AG09309 (cell line): Measurements from ENCODE around the gene UBALD2.

Experiments used
- DNase-seq: peaks from one replicate; pipeline ENCODE4 v3.0.0-alpha.2; 2010; ENCODE audit warnings: low read depth
- H3K4me3 ChIP-seq: 2 replicates; pipeline ENCODE4 v1.5.1; 2011; ENCODE audit warnings: mild to moderate bottlenecking, low read depth, low read length, moderate library complexity; ENCODE audit not compliant: control insufficient read depth
- TF ChIP-seq, protein P1 (sequence below): IDR thresholded peaks from 2 replicates; pipeline ENCODE4 v1.5.1; 2011; ENCODE audit warnings: mild to moderate bottlenecking, low read depth, low read length, inconsistent platforms; ENCODE audit not compliant: insufficient read depth, control insufficient read depth; ENCODE audit errors: missing control alignments

The UBALD2 gene

DNA sequence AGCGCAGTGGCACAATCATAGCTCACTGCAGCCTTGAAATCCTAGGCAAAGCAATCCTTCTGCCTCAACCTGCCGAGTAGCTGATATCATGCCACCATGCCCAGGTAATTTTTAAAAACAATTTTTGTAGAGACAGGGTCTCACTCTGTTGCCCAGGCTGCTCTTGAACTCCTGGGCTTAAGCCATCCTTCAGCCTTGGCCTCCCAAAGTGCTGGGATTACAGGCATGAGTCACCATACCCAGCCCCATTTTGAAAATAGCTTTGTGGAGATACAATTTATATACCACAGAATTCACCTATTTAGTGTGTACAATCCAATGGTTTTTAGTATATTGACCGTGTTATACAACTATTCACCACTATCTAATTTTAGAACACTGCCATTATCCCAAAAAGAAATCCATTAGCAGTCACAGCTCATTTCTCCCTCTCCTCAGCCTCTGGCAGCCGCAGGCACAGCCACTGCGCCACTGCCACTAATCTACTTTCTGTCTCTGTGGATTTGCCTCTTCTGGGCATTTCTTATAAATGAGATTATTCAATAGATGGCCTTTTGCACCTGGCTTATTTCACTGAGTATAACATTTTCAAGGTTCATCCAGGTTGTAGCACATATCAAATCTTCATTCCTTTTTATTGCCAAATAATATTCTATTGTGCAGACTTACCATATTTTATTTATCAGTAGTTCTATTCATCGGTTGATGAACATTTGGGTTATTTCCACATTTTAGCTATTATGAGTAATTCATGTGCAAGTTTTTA, 31.4 kb upstream of the UBALD2 start:
- TF ChIP-seq, protein P1, sequence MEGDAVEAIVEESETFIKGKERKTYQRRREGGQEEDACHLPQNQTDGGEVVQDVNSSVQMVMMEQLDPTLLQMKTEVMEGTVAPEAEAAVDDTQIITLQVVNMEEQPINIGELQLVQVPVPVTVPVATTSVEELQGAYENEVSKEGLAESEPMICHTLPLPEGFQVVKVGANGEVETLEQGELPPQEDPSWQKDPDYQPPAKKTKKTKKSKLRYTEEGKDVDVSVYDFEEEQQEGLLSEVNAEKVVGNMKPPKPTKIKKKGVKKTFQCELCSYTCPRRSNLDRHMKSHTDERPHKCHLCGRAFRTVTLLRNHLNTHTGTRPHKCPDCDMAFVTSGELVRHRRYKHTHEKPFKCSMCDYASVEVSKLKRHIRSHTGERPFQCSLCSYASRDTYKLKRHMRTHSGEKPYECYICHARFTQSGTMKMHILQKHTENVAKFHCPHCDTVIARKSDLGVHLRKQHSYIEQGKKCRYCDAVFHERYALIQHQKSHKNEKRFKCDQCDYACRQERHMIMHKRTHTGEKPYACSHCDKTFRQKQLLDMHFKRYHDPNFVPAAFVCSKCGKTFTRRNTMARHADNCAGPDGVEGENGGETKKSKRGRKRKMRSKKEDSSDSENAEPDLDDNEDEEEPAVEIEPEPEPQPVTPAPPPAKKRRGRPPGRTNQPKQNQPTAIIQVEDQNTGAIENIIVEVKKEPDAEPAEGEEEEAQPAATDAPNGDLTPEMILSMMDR = no peak

DNA sequence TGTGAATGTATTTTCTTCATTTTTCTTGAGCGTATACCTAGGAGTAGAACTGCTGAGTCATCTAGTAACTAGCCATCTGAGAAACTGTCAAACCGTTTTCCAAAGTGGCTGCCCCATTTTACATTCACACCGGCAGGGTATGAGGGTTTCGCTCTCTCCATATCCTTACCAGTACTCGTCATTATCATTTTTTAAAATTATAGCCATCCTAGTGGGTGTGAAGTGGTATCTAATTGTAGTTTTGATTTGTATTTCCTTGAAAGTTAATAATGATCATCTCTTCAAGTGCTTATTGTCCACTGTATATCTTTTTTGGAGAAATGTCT, 30.8 kb upstream of the UBALD2 start:
- TF ChIP-seq, protein P1 = no peak
- H3K4me3 ChIP-seq = no peak overlapping the region
- DNase-seq = no peak

More for the DNA sequence above, 31.4 kb upstream of the UBALD2 start:
- no peak overlapping the region for H3K4me3 ChIP-seq
- no peak for DNase-seq

- TF ChIP-seq, protein P1 = no peak
- no peak for DNase-seq
- H3K4me3 ChIP-seq = no peak overlapping the region
These were observed 29.3 kb upstream of the UBALD2 start for GRCh38 chr17:76235883-76236282.

DNA sequence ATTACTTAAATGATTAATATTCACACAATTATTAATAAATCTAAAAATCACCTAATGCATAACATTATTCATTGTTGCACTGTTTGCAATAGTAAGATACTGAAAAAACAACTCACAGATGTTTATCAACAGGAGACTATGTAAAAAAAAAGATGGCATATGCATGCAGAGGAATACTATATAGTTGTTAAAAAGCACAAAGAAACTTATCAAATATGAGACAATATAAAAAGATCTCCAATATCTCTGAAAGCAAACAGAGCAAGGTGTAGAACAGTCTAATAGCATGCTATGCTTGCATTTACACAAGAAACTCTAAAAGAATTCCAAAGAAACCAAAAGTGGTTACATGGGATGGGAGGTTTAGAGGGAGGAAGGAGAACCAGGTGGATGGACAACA, 28.5 kb upstream of the UBALD2 start:
- no peak overlapping the region for H3K4me3 ChIP-seq
- TF ChIP-seq, protein P1 = no peak
- no peak for DNase-seq

- TF ChIP-seq, protein P1 = no peak
- no peak for DNase-seq
These were observed 27.3 kb upstream of the UBALD2 start for GRCh38 chr17:76237859-76238313.

DNA sequence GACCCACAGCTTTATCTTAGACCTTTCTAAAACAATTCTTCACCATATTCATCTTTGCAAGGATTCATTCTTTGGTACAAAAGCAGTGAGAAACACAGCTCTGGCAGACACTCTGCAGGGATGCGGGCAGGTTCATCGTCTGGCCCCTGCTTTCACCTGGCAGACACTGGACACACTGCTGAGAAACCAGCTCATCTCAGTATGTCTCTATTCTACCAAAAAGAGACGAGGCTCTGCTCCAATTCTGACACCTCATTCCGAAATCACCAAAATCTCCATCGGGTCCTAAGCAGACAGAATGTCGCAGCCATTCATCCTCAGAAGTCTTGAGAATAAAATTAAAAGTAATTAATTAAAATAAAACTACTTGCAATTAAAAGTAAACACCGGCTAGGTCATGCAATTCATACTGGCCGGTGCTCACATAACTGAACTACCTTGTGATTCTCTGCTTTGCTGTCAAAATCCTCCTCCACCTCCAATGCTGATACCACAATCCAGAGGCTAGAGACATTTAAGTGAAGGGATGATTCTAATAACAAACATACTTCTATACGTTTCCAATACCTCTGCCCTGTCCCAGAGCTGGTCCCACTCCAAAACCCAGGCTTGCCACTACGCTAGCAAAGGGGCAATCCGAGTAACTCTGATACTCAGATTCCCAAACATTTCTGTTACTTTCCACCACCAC, 26.2 kb upstream of the UBALD2 start:
- TF ChIP-seq, protein P1 = no peak
- no peak for DNase-seq
- H3K4me3 ChIP-seq = no peak overlapping the region

More at GRCh38 chr17:76237859-76238313, 27.3 kb upstream of the UBALD2 start:
- H3K4me3 ChIP-seq = no peak overlapping the region
